Measurements from ENCODE around the gene ST3GAL5. TPM values are rescaled to one million over a fixed set of nuclear protein-coding genes. Genes with fewer than 3 reads are reported as not detected.
"Not testable (repeated sequence)": the region's sequence is repeated elsewhere in the genome, so short reads cannot be mapped to it uniquely, and the experiment has no call there.

Gene ST3GAL5
- total RNA-seq, 1 donor from 2014 or later = 76.7 TPM

GRCh38 chr2:85838641-85839040, 50.1 kb downstream of the ST3GAL5 start:
- Histone ChIP-seq H3K27ac (no peak overlapping the region), H3K9me3 (no peaks in the 10 kb centered on the region), H3K4me1 (no peaks in the 10 kb centered on the region), H3K4me3 (no peak overlapping the region), H3K36me3 (peaks cover 39% of the 10 kb centered on the region), H3K27me3 (no peaks in the 10 kb centered on the region)
- no peak for TF ChIP-seq CTCF (IDR thresholded peaks at IDR 0.05)
- no peak for DNase-seq
- intact Hi-C loops (cut with DNase I) = no loop called here
- peak; percentile 19 for ATAC-seq

GRCh38 chr2:85838181-85838580, 50.6 kb downstream of the ST3GAL5 start:
- intact Hi-C loops (cut with DNase I) = no loop called here
- DNase-seq (no peak), ATAC-seq (no peak)
- Histone ChIP-seq H3K27me3 (no peaks in the 10 kb centered on the region), H3K9me3 (no peaks in the 10 kb centered on the region), H3K27ac (no peak overlapping the region), H3K4me1 (no peaks in the 10 kb centered on the region), H3K4me3 (no peak overlapping the region), H3K36me3 (peaks cover 35% of the 10 kb centered on the region)
- no peak for TF ChIP-seq CTCF (IDR thresholded peaks at IDR 0.05)

DNA sequence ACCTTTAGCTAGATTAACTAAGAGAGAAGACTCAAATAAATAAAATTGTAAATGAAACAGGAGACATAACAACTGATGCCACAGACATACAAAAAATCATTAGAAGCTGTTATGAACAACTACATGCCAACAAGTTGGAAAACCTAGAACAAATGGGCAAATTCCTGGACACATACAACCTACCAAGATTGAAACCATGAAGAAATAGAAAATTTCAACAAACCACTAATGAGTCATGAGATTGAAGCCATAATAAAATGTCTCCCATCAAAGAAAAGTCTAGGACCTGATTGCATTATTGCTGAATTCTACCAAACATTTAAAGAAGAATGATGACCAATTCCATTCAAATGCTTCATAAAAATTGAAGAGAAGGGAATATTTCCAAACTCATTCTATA, 54.3 kb downstream of the ST3GAL5 start:
- Histone ChIP-seq H3K27me3 (no peaks in the 10 kb centered on the region), H3K27ac (no peak overlapping the region), H3K36me3 (peaks cover 9% of the 10 kb centered on the region), H3K4me1 (no peaks in the 10 kb centered on the region), H3K9me3 (no peaks in the 10 kb centered on the region), H3K4me3 (no peak overlapping the region)
- no peak for ATAC-seq
- no peak for TF ChIP-seq CTCF (IDR thresholded peaks at IDR 0.05)
- no peak for DNase-seq
- intact Hi-C loops (cut with DNase I) = no loop called here

DNA sequence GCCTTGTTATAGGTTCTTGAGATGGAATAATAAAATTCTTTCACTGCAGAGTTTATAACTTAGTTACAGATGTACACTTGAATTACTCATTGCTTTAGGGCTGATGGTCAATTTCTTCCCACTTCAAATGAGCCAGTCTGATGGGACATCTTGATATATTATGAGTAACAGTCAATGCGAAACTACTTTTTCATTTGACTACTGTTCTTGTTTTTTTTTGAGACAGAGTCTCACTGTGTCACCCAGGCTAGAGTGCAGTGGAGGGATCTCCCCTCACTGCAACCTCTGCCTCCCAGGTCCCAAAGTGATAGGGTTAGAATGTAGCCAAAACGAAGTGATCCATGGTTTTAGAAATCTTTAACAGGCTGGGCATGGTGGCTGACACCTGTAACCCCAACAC, 57.1 kb downstream of the ST3GAL5 start:
- no peak for TF ChIP-seq CTCF (IDR thresholded peaks at IDR 0.05)
- no peaks in the 10 kb centered on the region for H3K36me3 ChIP-seq
- no peak overlapping the region for H3K4me3 ChIP-seq
- ATAC-seq = no peak
- H3K27me3 ChIP-seq = no peaks in the 10 kb centered on the region
- peaks cover 8% of the 10 kb centered on the region for H3K4me1 ChIP-seq
- intact Hi-C loops (cut with DNase I) = no loop called here
- DNase-seq = no peak
- no peak overlapping the region for H3K27ac ChIP-seq
- no peaks in the 10 kb centered on the region for H3K9me3 ChIP-seq

DNA sequence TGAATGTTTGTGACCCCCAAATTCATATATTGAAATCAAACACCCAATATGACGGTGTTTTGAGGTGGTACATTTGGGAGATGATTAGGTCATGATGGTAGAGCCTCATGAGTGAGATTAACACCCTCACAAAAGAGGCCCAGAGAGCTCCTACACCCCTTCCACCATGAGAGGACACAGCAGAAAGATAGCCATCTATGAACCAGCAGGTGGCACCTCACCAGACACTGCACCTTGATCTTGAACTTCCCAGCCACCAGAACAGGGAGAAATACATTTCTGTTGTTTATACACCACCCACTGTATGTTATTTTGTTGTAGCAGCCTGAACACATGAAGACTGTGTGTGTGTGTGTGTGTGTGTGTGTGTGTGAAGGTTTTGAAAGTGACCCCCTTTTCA, 58.1 kb downstream of the ST3GAL5 start:
- no peaks in the 10 kb centered on the region for H3K36me3 ChIP-seq
- TF ChIP-seq CTCF (IDR thresholded peaks at IDR 0.05) = peak; percentile 10
- no peak overlapping the region for H3K4me3 ChIP-seq
- H3K9me3 ChIP-seq = no peaks in the 10 kb centered on the region
- DNase-seq (no peak), ATAC-seq (peak; percentile 40)
- peaks cover 8% of the 10 kb centered on the region for H3K4me1 ChIP-seq
- no peak overlapping the region for H3K27ac ChIP-seq
- H3K27me3 ChIP-seq = no peaks in the 10 kb centered on the region
- intact Hi-C loops (cut with DNase I) = no loop called here

DNA sequence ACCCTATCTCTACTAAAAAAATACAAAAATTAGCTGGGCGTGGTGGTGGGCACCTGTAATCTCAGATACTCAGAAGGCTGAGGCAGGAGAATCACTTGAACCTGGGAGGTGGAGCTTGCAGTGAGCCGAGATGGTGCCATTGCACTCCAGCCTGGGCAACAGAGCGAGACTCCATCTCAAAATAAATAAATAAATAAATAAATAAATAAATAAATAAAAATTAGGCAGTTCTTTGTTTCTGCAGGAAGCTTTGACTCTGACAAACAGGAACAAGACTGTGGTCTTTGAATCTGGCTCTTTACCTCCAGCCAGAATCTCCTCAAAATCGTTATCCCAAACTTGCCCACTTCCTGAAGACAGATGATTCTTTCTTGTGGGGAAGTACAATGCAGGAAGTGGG, 59.4 kb downstream of the ST3GAL5 start:
- not testable (repeated sequence) for DNase-seq, H3K27me3 ChIP-seq, H3K36me3 ChIP-seq, H3K4me3 ChIP-seq, H3K27ac ChIP-seq, ATAC-seq, H3K9me3 ChIP-seq, H3K4me1 ChIP-seq
- intact Hi-C loops (cut with DNase I) = loop anchor here (5.0 kb wide), 1 partner anchor 253 kb away; no protein-coding TSS in a partner anchor

Measured in upper lobe of right lung (tissue), 1 donor.